HepG2 (cell line): Measurements from ENCODE around the gene PSMD1. TPM values are rescaled to one million over a fixed set of nuclear protein-coding genes. Genes with fewer than 3 reads are reported as not detected.

Experiments used
- ATAC-seq: fragments of 200-7000 bp; cut with Tn5 transposase; 3 replicates; pipeline ENCODE4 v1.9.1; 2020; ENCODE audit warnings: mild to moderate bottlenecking, moderate library complexity
- BruUV-seq: library from RNA; stranded (reverse); fragments of 400-500 nt; replicated peaks from 2 replicates; lab custom pipeline; 2021; lab: Mats Ljungman, UMichigan
- CTCF ChIA-PET: fragments of 300-600 bp; formaldehyde crosslinking; extraction: SDS; loops from one replicate; lab custom pipeline; 2021; ENCODE audit warnings: low total read pairs, inconsistent platforms, low intra/inter-chr PET ratio; lab: Yijun Ruan, JAX
- POLR2A ChIA-PET: fragments of 350-600 bp; sonication (Branson Sonifier 250); formaldehyde crosslinking; loops from one replicate; lab custom pipeline; 2020; ENCODE audit warnings: antibody characterized with exemption, inconsistent platforms; lab: Yijun Ruan, JAX
- DNase-seq: peaks from one replicate; pipeline ENCODE4 v3.0.0-alpha.2; 2015; ENCODE audit warnings: low spot score
- FAIRE-seq: peaks from 3 replicates; lab custom pipeline; 2011; peaks lifted over from hg19 to GRCh38; lab: Jason Lieb, UNC
- H2AFZ ChIP-seq: one replicate; pipeline ENCODE4 v1.6.1; 2011; ENCODE audit warnings: low read length, inconsistent platforms
- H3K27ac ChIP-seq: fragments of 300-600 bp; 3 replicates; pipeline ENCODE4 v1.8.0; 2011; ENCODE audit warnings: mixed run types, mild to moderate bottlenecking, mixed read lengths, low read length, inconsistent platforms; ENCODE audit not compliant: insufficient read depth; ENCODE audit errors: extremely low read length
- H3K27me3 ChIP-seq, 2 experiments: fragments of 200-600 bp in 1 of 2; 2 replicates in 1 of 2; 3 replicates in 1 of 2; pipeline versions ENCODE4 v1.6.0 to v1.8.0; 2011; ENCODE audit warnings: low read length in 2 of 2, mild to moderate bottlenecking in 2 of 2, moderate library complexity in 2 of 2, inconsistent platforms in 1 of 2; ENCODE audit not compliant: insufficient read depth in 2 of 2, control insufficient read depth in 1 of 2
- H3K36me3 ChIP-seq, 2 experiments: fragments of 200-600 bp in 1 of 2; replicated peaks in 1 of 2; 2 replicates in 1 of 2; 3 replicates in 1 of 2; pipeline versions ENCODE4 v1.5.1 to v1.8.0; 2011; ENCODE audit warnings: low read length in 2 of 2, inconsistent platforms in 1 of 2; ENCODE audit not compliant: insufficient read depth in 2 of 2, control insufficient read depth in 1 of 2
- H3K4me1 ChIP-seq: 2 replicates; pipeline ENCODE4 v1.5.1; 2012; ENCODE audit warnings: low read length, inconsistent platforms; ENCODE audit not compliant: insufficient read depth
- H3K4me2 ChIP-seq: 2 replicates; pipeline ENCODE4 v1.6.0; 2011; ENCODE audit warnings: low read depth, low read length, inconsistent platforms
- H3K4me3 ChIP-seq, 3 experiments: fragments of 200-600 bp in 1 of 3; sonication (generic), shearing (Covaris generic) in 1 of 3; replicated peaks in 1 of 3; 2 replicates each; pipeline ENCODE4 v1.5.1; 2011 to 2016; ENCODE audit warnings: low read length in 3 of 3, inconsistent platforms in 2 of 3, low read depth in 2 of 3, mild to moderate bottlenecking in 2 of 3, control low read depth in 1 of 3, mixed read lengths in 1 of 3; ENCODE audit not compliant: insufficient read depth in 1 of 3
- H3K79me2 ChIP-seq: one replicate; pipeline ENCODE4 v1.6.1; 2011; ENCODE audit warnings: low read length, inconsistent platforms; ENCODE audit not compliant: insufficient read depth
- H3K9ac ChIP-seq: 2 replicates; pipeline ENCODE4 v1.6.0; 2011; ENCODE audit warnings: mild to moderate bottlenecking, low read depth, low read length, inconsistent platforms; ENCODE audit not compliant: insufficient read depth
- H3K9me3 ChIP-seq: 2 replicates; pipeline ENCODE4 v1.5.1; 2012; ENCODE audit warnings: mild to moderate bottlenecking, low read length
- H4K20me1 ChIP-seq: 2 replicates; pipeline ENCODE4 v1.6.0; 2011; ENCODE audit warnings: inconsistent platforms, mild to moderate bottlenecking, low read length, moderate library complexity; ENCODE audit not compliant: insufficient read depth
- CEBPB ChIP-seq: IDR thresholded peaks from 2 replicates; pipeline ENCODE4 v1.6.1; 2011; ENCODE audit warnings: low read depth, low read length, improper control_type of control experiment, borderline replicate concordance
- CEBPG ChIP-seq: IDR thresholded peaks from 2 replicates; pipeline ENCODE4 v1.6.1; 2016
- MIER2 ChIP-seq: IDR thresholded peaks from 2 replicates; pipeline ENCODE4 v1.6.1; 2016; ENCODE audit warnings: missing biosample characterization, missing genetic modification reagents
- NFKB2 ChIP-seq: sonication (generic); formaldehyde crosslinking; IDR thresholded peaks from 2 replicates; pipeline ENCODE4 v1.4.0; 2020; ENCODE audit warnings: missing genetic modification reagents, borderline replicate concordance
- SETDB1 ChIP-seq: sonication (generic); formaldehyde crosslinking; IDR thresholded peaks from 2 replicates; pipeline ENCODE4 v1.5.1; 2020; ENCODE audit warnings: missing genetic modification reagents, mild to moderate bottlenecking, borderline replicate concordance
- STAG1 ChIP-seq: sonication (generic); formaldehyde crosslinking; IDR thresholded peaks from 2 replicates; pipeline ENCODE4 v1.4.0; 2020; ENCODE audit warnings: missing genetic modification reagents
- WGBS: methylation state at CpG from one replicate; pipeline ENCODE4 v1.1.6; 2017; ENCODE audit warnings: low lambda C conversion rate; 5-methylcytosine and 5-hydroxymethylcytosine counted together
- in situ Hi-C: cut with HindIII; loops from 2 replicates; pipeline ENCODE4 v1.10.0; 2017; ENCODE audit warnings: low pct_unique_long_range_greater_than_20kb; ENCODE audit not compliant: extremely low pct_ligation_motif_present
- intact Hi-C: fragments of 100-400 bp; cut with micrococcal nuclease; formaldehyde crosslinking; loops from one replicate; pipeline ENCODE4 v1.10.0; 2022; ENCODE audit not compliant: unreplicated experiment
- polyA plus RNA-seq, 8 experiments: library from polyadenylated mRNA; depleted of rRNA in 3 of 8; stranded (reverse) in 7 of 8; unstranded in 1 of 8; fragments of >200 nt; fragmentation: Illumina TruSeq in 4 of 8; extraction: Trizol in 4 of 8; gene quantifications; 2 replicates each; pipeline versions ENCODE4 v1.2.1 to v1.2.3, GENCODE V29; 2011 to 2016; ENCODE audit warnings: low read depth in 4 of 8, missing spikeins in 1 of 8, mixed read lengths in 1 of 8; ENCODE audit not compliant: insufficient read depth in 1 of 8
- total RNA-seq, 5 experiments: library from RNA; depleted of rRNA; stranded (reverse); fragments of >200 nt; fragmentation: Illumina TruSeq; extraction: Trizol; gene quantifications; 2 replicates each; pipeline ENCODE4 v1.2.3, GENCODE V29; 2016; ENCODE audit warnings: low read depth in 1 of 5
- TF ChIP-seq, protein P1 (sequence below): sonication (generic); formaldehyde crosslinking; IDR thresholded peaks from 2 replicates; pipeline ENCODE4 v1.8.1; 2023; ENCODE audit warnings: mild to moderate bottlenecking, moderate library complexity, missing genetic modification reagents
- TF ChIP-seq, protein P2 (sequence below): sonication (generic); formaldehyde crosslinking; IDR thresholded peaks from 2 replicates; pipeline ENCODE4 v1.5.1; 2020; ENCODE audit warnings: mild to moderate bottlenecking, missing genetic modification reagents, moderate library complexity
- TF ChIP-seq, protein P3 (sequence below): sonication (generic); formaldehyde crosslinking; IDR thresholded peaks from 2 replicates; pipeline ENCODE4 v1.4.0; 2020; ENCODE audit warnings: mild to moderate bottlenecking, missing genetic modification reagents

Gene PSMD1
- total and polyA plus RNA-seq, 2 of the 13 experiments (the other 11 are each of a cell fraction or from before 2014, with no cell fraction given), result 136 to 191 TPM

DNA sequence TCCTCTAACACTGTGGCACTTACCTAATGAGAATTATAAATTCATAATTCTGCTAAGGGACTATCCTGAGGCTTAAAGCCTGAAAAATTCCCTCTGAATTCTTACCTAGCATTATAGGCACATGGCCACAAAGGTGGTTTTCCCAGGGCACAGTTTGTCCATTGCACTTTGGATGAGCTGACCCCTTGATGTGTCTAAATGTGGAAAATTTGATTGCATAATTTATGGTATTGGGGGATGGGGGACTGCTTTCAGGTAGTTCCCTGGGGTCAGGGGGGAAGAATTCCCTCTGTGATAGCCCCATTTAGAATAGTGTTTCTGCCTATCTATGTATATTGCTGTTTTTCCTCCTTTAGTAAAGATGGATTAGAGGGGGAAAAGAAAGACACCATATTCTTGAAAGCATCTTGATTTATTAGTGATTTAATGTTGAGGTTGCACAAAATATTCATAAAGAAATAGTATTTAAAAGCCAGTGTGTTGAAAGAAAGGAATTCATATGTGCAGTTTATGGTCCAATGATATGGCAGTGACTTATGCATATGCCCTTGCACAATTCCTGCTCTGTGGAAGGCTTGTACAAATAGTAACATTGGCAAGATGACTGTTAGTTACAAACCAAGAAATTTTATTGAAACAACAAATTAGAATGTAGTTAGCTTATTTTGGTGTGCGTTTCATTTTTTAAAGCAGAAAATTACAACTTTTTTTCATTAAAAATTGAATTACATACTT, 76.9 kb downstream of the PSMD1 start:
- Histone ChIP-seq H3K27me3 (no peaks in the 10 kb centered on the region), H3K9me3 (no peaks in the 10 kb centered on the region), H3K36me3 (peaks cover under 1 to 2% of the 10 kb centered on the region in 2 experiments; a peak in 1 of 5 replicates), H3K4me3 (no peak overlapping the region), H3K9ac (no peak overlapping the region), H3K4me2 (no peak overlapping the region), H3K27ac (no peak overlapping the region), H3K4me1 (peaks cover 12% of the 10 kb centered on the region), H4K20me1 (no peaks in the 10 kb centered on the region; the same call in 1 of the 2 replicates), H2AFZ (no peak overlapping the region), H3K79me2 (no peaks in the 10 kb centered on the region)
- ATAC-seq, result peak; percentile 69; the same call in 2 of the 3 replicates
- CTCF ChIA-PET, result no interaction called here
- POLR2A ChIA-PET, result no interaction called here
- no peak for FAIRE-seq
- peak; percentile 27 for DNase-seq
- 97% methylated on average over 1 of the region's 1 CpG for WGBS
- TF ChIP-seq, protein P1, sequence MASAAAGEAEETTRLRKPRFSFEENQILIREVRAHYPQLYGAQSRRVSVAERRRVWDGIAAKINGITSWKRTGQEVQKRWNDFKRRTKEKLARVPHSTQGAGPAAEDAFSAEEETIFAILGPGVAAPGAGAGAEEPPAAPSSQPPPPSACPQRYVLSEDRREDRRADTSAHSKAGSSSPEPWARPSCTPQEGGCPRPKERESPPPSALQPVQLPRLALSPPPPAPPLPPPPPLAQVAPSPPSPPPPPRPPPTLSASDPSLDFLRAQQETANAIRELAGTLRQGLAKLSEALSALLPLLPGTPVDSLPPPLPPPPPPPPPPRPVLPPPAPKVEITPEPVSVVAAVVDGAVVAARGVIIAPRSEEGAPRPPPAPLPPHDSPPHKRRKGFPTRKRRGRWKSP (CRISPR knock-in tag), result no peak
- TF ChIP-seq, protein P2, sequence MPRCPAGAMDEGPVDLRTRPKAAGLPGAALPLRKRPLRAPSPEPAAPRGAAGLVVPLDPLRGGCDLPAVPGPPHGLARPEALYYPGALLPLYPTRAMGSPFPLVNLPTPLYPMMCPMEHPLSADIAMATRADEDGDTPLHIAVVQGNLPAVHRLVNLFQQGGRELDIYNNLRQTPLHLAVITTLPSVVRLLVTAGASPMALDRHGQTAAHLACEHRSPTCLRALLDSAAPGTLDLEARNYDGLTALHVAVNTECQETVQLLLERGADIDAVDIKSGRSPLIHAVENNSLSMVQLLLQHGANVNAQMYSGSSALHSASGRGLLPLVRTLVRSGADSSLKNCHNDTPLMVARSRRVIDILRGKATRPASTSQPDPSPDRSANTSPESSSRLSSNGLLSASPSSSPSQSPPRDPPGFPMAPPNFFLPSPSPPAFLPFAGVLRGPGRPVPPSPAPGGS (CRISPR knock-in tag), result no peak
- TF ChIP-seq CEBPB, result peak; percentile 82; the same call in 1 of the 2 replicates
- TF ChIP-seq MIER2, result no peak
- no peak for TF ChIP-seq SETDB1 (CRISPR knock-in tag)
- TF ChIP-seq CEBPG, result peak; percentile 17; the same call in 1 of the 2 replicates
- TF ChIP-seq STAG1 (CRISPR knock-in tag), result no peak
- TF ChIP-seq, protein P3, sequence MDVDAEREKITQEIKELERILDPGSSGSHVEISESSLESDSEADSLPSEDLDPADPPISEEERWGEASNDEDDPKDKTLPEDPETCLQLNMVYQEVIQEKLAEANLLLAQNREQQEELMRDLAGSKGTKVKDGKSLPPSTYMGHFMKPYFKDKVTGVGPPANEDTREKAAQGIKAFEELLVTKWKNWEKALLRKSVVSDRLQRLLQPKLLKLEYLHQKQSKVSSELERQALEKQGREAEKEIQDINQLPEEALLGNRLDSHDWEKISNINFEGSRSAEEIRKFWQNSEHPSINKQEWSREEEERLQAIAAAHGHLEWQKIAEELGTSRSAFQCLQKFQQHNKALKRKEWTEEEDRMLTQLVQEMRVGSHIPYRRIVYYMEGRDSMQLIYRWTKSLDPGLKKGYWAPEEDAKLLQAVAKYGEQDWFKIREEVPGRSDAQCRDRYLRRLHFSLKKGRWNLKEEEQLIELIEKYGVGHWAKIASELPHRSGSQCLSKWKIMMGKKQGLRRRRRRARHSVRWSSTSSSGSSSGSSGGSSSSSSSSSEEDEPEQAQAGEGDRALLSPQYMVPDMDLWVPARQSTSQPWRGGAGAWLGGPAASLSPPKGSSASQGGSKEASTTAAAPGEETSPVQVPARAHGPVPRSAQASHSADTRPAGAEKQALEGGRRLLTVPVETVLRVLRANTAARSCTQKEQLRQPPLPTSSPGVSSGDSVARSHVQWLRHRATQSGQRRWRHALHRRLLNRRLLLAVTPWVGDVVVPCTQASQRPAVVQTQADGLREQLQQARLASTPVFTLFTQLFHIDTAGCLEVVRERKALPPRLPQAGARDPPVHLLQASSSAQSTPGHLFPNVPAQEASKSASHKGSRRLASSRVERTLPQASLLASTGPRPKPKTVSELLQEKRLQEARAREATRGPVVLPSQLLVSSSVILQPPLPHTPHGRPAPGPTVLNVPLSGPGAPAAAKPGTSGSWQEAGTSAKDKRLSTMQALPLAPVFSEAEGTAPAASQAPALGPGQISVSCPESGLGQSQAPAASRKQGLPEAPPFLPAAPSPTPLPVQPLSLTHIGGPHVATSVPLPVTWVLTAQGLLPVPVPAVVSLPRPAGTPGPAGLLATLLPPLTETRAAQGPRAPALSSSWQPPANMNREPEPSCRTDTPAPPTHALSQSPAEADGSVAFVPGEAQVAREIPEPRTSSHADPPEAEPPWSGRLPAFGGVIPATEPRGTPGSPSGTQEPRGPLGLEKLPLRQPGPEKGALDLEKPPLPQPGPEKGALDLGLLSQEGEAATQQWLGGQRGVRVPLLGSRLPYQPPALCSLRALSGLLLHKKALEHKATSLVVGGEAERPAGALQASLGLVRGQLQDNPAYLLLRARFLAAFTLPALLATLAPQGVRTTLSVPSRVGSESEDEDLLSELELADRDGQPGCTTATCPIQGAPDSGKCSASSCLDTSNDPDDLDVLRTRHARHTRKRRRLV (CRISPR knock-in tag), result no peak
- no peak for TF ChIP-seq NFKB2
- no TSS peak for BruUV-seq
- in situ Hi-C loops, result no loop called here
- intact Hi-C loops, result no loop called here
